ENCODE results near the gene ABCC5.

Gene ABCC5

DNA sequence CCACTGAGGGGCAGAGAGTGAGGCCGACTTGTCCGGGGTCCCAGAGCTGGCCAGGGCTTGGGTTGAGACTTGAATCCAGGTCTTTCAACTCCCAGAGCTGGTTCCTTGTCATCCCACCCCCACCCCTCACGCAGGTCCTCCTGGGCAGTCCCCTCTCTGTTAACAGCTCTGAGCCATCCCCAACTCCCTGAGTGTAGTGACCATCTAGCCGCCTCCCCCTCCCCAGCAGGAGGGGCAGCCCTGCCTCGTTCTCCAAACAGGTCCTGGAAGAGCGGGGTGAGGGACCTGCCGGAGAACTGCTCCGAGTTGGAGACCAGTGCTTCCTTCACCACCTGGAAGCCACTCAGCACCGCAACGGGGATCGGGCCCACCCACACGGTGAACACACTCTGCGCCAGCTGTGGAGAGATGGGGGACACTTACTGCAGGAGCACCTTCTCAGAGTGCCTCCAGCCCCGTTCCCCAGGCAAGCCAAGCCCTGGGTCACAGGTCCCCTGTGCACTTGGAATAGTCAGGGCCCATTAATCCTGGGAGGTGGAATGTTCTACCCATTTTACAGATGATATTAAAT lies 108.6 kb downstream of the ABCC5 start:
- no peak for DNase-seq
- intact Hi-C loops (cut with DNase I), result no loop called here

- DNase-seq, result peak in 3 of 42 donors; percentile 18 to 37 (median 19)
- intact Hi-C loops (cut with DNase I), result no loop called here
Observed at GRCh38 chr3:183907911-183908331, 109.8 kb downstream of the ABCC5 start.

GRCh38 chr3:183907176-183907575 lies 110.5 kb downstream of the ABCC5 start:
- intact Hi-C loops (cut with DNase I), result no loop called here
- DNase-seq, result no peak

DNA sequence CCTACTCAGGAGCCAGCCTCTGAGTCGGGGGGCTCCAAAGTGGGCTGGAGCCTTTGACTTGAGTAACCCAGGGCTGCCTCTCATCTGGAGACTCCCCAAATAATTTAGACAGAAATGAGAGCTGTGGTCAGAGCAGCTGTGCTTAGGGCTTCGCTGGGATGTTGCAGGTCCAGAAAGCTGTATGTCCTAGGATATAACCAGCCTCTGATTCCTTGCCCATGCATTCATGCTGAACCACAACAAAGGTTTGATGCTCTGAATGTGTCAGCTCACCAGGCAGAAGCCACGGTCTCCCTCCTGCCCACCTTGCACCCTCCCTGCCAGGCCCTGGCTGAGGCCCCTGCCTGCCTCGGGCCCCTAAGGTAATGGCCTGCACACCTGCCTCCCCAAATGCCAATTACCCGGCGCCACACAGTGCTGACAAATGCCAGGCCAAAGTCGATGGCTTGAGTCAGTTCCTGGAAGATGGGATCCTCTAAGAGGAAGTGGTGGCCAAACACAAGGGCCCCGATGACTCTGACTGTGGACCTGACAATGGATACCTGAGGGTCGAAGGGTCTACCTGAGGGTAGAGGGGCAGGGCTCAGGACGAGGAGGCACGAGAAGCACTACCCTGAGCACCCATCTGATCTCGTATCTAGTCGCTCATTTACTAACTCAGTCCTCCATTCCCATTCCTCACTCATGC lies 111.3 kb downstream of the ABCC5 start:
- DNase-seq, result no peak
- intact Hi-C loops (cut with DNase I), result no loop called here

DNA sequence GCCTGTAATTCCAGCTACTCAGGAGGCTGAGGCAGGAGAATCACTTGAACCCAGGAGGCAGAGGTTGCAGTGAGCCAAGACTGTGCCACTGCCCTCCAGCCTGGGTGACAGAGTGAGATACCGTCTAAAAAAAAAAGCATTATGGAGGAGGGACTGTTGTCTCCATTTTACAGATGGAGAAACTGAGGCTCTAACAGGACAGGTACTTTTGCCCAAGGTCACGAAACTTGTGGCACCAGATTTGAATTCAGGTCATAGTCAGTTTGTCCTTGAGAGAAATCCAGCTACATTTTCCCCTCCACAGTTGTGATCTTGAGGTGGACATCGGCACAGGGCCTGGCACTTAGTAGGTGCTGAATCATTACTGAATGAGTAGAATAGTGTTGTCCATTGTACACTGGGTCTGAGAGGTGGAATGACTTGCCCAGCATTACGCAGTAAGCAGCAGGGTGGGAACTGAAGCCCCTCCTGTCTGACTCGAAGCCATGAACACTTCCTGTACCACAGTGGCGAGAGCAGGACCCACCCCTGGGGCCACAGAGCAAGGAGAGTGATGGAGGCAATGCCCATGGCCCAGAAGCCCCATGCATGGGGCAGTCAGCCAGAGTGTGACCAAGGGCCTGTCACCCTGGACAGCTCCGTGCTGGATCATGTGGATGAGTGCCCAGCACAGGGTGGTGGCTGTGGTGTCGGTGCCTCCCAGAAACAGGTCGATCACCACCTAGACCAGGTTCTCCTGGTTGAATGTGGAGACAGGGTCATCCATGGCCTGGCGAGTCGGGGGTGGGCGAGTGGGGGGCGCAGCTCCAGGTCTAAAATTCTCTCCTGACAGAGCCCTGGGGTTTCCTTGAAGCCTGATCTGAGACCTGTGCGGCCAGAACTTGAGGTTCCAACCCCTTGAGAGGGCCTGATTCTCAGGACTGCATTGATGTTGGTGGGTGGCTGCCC lies 112.6 kb downstream of the ABCC5 start:
- no peak for DNase-seq
- intact Hi-C loops (cut with DNase I), result no loop called here

- intact Hi-C loops (cut with DNase I), result loop anchor here (5.0 to 10.0 kb wide), 2 partner anchors 119 to 237 kb away; partner anchors contain the start of genes ABCC5 and EIF2B5
- no peak for DNase-seq
Observed at GRCh38 chr3:183898028-183898431, 119.7 kb downstream of the ABCC5 start.

DNA sequence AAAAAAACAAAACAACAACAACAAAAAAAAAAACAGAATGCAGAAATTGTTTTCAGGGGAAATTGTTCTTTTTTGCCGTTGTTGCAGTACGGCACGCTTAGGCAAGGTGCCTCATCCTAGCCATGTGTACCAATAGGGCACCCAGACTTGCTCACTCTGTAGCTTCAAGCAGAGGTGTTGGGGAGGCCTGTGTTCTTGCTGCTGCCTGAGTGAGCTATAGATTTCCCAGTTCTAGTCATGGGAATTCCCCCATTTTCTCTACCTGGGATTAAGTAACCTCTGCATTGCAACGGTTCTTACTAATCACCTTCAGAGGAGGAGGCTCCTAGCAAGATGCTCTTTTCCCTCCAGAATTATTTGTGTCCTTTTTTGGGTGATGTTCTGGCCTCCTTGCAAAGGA lies 120.1 kb downstream of the ABCC5 start:
- DNase-seq, result no peak
- intact Hi-C loops (cut with DNase I), result loop anchor here (5.0 to 10.0 kb wide), 2 partner anchors 120 to 237 kb away; partner anchors contain the start of genes ABCC5 and EIF2B5

GRCh38 chr3:183896610-183897009 lies 121.1 kb downstream of the ABCC5 start:
- no peak for DNase-seq
- intact Hi-C loops (cut with DNase I), result loop anchor here (5.0 to 10.0 kb wide), 2 partner anchors 121 to 238 kb away; partner anchors contain the start of genes ABCC5 and EIF2B5

- no peak for DNase-seq
- intact Hi-C loops (cut with DNase I), result loop anchor here (5.0 to 10.0 kb wide), 2 partner anchors 121 to 239 kb away; partner anchors contain the start of genes ABCC5 and EIF2B5
Observed at GRCh38 chr3:183896184-183896583, 121.5 kb downstream of the ABCC5 start.

GRCh38 chr3:183895774-183896173 lies 121.9 kb downstream of the ABCC5 start:
- intact Hi-C loops (cut with DNase I), result loop anchor here (5.0 to 10.0 kb wide), 2 partner anchors 122 to 239 kb away; partner anchors contain the start of genes ABCC5 and EIF2B5
- DNase-seq, result no peak

DNA sequence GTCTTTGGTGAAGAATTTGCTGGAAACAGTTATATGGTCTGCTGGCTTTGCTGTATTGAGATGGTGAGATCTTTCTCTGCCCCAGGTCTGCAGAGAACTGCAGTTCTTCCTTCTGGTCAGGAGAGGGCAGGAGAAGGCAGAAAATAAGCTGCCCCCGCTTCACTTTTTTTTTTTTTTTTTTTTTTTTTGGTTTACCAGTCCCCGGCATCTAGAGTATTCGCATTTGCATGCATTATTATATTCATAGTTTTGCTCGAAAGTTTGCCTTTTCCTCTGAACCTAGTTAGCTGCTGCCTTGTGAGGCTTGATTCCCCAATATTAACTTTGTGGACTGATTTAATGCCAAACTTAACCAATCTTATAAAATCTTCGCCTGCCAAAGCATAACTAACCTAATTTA lies 122.4 kb downstream of the ABCC5 start:
- peak in 23 of 42 donors; percentile 9 to 68 (median 40) for DNase-seq
- intact Hi-C loops (cut with DNase I), result loop anchor here (5.0 to 10.0 kb wide), 2 partner anchors 122 to 240 kb away; partner anchors contain the start of genes ABCC5 and EIF2B5

GRCh38 chr3:183892610-183893214 lies 125.0 kb downstream of the ABCC5 start:
- intact Hi-C loops (cut with DNase I), result loop anchor here (10.0 kb wide), 1 partner anchor 242 kb away; the partner anchor contains the start of gene EIF2B5
- DNase-seq, result no peak

- intact Hi-C loops (cut with DNase I), result loop anchor here (2.0 kb wide), 1 partner anchor 59 kb away; no protein-coding TSS in a partner anchor
- no peak for DNase-seq
Observed at GRCh38 chr3:183885766-183886165, 131.9 kb downstream of the ABCC5 start.

DNA sequence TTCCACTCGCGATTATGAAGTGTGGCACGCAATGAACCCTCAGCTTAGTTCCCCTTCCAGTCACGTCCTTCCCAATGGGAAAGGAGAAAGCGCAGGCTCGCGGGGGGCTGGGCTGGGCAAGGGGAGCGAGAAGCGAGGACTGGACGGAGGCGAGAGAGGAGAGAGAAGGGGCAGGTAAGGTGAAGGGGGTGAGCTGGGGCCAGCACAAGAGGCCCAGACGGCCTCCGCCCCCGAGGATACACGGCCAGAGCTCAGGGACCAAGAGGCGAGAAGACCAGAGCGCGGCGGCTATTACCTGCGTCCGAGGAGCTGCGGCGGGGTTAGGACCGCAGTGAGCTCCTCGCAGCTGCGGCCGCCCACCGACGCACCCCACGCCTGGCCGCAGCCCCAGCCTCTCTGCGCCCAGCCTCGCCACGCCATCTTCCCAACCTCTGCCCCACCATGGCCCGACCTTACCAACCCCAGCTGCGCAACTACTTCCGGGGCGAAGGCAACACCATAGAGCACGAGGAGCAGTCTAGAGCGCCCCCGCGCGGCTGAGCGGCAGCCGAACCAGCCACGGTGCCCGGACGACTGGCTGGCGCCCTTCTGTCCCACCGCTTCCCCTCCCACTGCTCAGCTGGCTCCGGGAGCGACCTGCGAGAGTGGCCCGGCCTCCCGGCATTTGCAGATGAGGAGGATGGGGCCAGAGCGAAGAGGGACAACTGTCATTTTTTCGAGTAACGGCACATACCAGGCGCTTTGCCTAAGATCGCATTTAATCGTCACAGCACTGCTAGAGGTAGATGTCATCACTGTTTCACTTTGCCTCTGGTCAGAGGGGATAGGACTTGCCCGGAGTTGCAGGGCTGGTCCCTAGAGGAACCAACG lies 133.0 kb downstream of the ABCC5 start, which contains the start of gene PARL:
Gene PARL, minus strand, starts transcription at position 454 of the 870 bp plus-strand sequence. Its CDS starts 34 bp downstream, at position 420.
- intact Hi-C loops (cut with DNase I), result loop anchor here (2.0 to 5.0 kb wide), 2 partner anchors 58 to 117 kb away; no protein-coding TSS in a partner anchor
- DNase-seq, result peak; percentile 93 to 99 (median 98)

DNA sequence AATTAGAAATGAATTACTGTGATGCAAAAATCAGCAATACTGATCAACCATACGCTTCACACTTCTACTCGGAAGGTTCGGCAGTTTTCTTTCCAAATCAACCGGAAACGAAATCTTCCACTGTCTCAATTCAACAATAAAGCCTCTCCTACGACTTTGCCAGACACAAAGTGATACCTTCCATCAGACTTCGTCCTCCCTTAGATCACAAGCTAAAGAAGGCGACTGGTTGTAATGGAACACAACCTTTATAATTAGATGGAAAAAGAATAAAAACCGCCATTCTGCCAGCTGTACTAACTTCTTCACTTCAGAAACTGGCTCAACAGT lies 133.6 kb downstream of the ABCC5 start:
- intact Hi-C loops (cut with DNase I), result loop anchor here (2.0 to 5.0 kb wide), 2 partner anchors 57 to 117 kb away; no protein-coding TSS in a partner anchor
- DNase-seq, result no peak

DNA sequence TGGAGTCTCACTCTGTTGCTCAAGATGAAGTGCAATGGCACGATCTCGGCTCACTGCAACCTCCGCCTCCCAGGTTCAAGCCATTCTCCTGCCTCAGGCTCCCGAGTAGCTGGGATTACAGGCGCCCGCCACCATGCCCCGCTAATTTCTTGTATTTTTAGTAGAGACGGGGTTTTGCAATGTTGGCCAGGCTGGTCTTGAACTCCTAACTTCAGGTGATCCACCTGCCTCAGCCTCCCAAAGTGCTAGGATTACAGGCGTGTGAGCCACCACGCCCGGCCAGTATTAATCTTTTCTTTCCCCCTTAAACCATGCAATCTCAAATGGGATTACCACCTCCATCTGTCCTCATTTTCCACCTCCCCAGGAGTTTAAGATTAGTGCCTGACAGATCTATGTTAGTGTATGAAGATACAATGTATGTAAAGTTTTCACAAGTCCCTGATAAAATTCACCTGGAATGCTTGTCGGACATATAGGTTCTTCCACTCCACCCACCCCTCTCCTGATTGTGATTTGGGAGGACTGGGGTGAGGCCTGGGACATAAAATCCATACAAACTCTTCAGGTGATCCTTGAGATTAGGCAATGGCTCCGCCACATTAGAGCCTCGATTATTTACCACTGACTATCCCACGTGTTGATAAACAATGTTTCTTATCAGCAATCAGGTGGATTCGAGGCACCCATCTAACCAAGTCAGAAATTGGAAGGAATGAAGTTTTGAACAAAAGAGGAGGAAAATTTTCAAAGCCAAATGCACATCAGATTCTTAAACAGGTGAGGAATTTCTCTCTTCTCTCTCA lies 134.2 kb downstream of the ABCC5 start:
- intact Hi-C loops (cut with DNase I), result loop anchor here (2.0 to 5.0 kb wide), 2 partner anchors 57 to 116 kb away; no protein-coding TSS in a partner anchor
- no peak for DNase-seq

- intact Hi-C loops (cut with DNase I), result loop anchor here (5.0 kb wide), 1 partner anchor 113 kb away; no protein-coding TSS in a partner anchor
- DNase-seq, result no peak
Observed at GRCh38 chr3:183880121-183880520, 137.6 kb downstream of the ABCC5 start.
